Fibroblast of skin of abdomen (primary cell): Measurements from ENCODE around the gene TOX2.

ENCODE experiments used
- DNase-seq: peaks from one replicate; pipeline ENCODE4 v3.0.0-alpha.2; 2013

The TOX2 gene

DNA sequence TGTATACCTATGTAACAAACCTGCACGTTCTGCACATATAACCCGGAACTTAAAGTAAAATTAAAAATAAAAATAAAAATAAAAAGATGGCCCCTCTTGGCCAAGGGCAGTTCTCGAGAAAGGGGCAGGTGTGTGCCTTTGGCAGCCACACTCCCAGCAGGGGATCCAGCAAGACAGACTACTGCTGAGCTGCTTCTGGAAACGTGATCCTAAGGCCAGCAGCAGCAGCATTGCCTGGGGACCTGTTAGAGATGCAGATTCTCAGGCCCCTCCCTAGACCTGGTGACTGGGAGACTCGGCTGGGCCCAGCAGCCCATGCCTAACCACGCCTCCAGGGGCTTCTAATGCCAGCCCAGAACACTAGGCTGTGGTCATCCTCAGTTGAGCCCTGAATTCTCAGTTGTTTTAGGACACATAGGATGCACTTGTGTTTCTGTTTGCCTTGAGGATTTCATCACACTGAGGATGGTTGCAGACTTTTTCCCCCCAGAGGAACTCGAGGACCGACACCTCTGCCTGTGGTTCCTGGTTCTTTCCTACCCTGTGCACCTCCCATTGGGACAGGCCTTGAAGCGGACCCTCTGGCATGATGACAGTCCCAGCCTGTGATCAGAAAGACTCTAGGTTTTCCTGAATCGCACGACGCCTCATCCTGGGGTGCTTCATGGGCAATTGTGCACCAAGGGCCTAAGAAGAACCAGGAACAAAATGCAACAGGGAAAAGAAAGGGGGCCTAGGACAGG, 105.9 kb downstream of the TOX2 start:
- DNase-seq, result no peak

DNA sequence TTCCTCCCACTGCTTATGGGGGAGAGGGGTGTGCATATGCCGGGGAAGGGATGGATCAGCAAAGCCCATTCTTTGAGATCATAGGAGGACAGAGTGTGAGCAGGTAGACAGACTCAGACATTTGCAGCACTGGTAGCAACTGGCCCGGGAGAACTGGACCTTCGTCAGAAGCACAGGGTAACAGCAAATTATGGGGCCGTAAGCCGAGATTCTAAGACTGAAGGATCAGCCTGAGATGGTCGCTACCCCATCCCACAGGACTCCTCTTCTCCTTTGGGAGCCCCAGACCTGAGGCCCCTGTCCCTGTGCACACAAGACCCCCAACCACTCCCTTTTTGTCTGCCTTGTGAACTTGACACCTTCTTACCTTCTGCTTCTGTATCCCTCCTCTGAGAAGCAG, 106.5 kb downstream of the TOX2 start:
- no peak for DNase-seq

DNA sequence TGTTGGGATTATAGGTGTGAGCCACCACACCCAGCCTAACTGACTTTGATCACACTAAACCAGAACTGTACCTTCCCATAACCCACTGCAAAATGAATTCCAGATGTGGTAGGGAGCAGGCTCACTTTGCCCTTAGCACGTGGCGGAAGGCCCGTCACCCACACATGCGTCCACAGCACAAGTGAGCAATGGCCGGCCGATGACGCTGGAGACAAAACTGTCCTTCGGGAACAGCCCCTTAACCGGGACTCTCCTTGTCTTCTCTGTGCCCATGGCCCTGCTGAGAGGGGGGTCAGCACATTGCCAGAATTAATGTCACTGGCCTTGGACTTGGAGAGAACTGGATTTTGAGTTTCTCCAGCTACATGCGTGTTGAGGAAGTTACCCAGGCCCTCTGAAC, 107.2 kb downstream of the TOX2 start:
- no peak for DNase-seq

DNA sequence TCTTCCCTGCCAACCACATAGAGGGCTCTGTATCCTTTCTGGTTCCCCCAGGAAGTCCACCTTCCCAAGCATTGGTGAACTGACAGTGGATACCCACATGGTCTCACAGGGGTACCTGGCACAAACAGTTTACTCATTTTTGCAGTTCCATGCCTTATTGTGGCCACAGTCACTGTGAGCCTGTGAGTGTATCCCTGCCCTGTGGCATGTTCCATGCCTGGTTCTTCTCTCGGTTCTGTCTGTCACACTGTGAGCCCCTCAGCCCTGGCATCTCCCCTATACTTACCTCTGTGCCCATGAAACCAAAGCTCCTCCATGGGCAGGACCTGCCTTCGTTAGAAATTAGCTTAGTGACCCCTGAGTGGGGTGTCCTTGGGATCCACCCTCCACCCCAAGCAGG, 107.8 kb downstream of the TOX2 start:
- DNase-seq, result no peak

DNA sequence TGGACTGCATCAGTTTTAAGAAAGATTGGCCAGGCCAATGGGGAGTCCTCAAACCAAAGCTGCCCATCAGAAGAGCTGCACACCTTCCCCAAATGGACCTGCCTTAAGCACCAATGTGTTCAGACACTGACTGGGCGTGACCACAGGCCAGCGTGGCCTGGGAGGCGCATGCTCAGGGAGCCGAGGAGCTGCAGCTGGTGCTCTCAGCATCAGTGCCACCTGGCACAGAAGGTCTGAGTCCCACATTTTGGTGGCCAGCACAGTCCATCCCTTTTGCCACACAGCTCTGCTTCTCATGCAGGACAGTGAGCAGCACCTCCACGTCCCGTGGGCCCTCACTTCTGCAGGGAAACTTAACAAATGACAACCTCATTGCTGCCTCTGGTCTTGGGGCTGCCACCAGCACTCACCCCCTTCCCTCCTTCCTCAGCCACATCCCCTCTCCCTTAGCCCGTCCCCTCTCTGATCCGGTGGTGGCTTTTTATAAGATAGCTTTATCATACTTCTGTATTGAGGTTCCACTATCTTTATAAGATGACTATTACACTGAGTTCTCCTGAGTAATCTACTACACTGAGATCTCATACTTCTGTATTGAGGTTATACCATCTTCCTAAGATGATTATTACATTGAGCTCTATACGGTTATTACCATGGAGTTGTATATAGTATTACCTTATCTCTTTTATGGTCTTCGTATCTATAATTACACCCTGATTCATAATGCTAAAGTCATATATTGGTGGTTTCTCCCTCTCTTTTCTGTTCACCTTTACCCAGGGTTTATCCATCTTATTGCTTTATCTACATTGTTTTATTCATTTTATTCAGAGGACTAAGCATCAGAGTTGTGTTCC, 109.1 kb downstream of the TOX2 start:
- no peak for DNase-seq

DNA sequence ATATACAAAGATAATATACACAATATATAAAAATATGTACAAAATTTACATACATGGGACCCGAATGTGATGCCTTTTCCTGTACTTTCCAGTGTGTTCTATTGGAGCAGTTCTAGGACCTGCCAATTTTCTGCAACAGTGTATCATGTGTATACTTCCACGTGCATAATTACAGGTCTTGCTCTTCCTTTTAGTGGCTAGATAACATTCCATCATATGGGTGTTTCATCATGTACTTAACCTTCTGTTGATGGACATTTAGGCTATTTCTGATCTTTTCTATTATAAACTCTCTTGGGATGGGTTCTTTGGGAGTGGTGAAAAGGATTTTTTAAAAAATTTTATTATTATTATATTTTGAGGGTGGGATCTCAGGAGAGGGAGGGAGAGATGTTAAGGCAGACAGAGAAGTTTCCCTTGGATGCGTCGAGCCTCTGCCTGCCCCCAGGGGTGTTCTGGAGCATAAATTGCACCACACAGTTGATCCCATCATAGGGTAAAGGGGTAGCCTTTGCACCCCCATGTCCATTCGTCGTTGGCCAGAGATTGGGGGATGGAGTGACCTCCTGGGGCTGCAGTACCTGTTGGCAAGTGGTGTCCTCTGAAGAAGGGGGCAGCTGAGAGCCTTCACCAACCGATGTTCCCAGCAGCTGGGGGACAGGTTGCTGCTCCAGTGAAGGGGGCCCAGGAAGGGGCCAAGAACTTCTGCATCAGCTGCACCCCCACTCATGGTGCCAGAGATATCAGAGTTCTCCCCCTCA, 110.3 kb downstream of the TOX2 start:
- DNase-seq, result no peak

DNA sequence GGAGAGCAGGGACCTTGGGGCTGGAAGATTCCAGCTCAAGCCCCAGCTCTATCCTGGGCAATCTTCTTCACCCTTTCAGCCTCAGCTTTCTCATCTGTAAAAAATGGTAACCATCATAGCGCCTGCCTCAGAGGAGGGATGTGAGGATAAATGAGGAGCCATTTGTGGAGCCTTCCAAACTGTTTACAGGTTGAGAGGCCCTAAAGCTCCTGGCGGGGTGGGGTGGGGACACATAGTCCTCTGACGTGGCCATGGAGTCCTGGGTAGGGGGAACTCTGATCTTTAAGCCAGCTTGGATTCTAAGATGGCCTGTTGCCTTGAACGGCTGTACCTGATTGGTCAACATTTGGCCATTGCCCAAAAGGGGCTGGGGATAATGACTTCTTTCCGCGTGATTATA, 111.1 kb downstream of the TOX2 start:
- DNase-seq, result no peak

DNA sequence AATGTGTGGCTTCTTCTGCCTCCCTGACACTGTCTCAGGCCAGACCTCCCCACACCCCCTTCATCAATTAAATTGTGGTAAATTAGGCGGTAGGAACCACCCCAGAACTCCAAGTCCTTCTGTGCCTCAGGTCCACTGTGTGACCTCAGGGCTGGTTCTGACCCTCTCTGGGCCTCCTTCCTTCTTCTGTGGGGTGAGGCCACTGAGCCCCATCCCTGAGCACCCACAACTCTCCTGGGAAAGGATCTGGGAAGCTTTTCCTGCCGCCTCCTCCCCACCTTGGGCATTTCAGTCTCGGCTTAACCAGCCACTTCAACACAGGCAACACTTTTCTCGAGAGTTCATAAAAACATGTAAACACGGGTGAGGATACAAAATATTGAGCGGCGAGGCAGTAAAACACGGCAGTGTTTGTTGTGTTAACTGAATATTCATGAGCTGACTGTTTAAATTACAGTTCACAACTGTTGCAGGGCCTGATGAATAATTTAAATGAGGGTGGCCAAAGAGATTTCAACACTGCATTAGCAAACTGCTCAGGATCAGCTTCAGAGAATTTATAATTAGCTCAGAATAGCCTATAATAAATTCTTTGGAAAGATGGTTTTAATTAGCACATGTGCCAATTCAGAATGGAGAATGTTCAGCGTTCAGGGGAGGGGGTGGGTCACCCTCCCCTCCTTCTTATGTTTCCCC, 112.1 kb downstream of the TOX2 start:
- peak; percentile 78 for DNase-seq

DNA sequence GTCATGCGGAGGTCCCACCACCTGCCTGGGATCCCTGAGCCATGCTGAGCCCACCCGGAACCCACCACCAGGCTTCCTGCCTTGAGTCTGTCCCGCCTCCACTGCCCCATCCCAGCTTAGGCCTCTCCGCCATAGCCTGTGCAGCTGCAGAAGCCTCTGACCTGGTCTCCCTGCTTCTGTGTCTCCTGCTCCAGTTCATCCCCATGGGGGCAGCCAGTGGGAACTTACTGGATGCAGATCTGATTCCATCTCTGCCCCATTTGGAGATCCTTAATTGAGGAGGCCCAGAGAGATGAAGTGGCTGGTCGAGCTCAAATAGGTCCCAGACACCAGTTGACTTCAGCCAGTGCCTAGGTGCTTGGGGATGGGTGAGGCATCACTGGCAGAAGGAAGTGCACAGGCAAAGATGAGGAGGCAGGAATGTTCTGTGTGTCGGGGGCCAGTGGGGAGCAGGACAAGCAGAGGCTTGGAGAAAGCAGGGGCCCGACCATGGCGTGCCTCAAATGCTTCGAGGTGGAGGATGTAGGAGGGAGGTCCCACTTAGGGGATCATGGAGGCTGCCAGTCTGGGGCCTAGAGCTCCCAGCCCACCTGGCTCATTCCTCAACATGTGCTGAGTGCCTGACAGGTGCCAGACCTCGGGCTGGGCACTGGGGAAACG, 112.8 kb downstream of the TOX2 start:
- DNase-seq, result no peak

DNA sequence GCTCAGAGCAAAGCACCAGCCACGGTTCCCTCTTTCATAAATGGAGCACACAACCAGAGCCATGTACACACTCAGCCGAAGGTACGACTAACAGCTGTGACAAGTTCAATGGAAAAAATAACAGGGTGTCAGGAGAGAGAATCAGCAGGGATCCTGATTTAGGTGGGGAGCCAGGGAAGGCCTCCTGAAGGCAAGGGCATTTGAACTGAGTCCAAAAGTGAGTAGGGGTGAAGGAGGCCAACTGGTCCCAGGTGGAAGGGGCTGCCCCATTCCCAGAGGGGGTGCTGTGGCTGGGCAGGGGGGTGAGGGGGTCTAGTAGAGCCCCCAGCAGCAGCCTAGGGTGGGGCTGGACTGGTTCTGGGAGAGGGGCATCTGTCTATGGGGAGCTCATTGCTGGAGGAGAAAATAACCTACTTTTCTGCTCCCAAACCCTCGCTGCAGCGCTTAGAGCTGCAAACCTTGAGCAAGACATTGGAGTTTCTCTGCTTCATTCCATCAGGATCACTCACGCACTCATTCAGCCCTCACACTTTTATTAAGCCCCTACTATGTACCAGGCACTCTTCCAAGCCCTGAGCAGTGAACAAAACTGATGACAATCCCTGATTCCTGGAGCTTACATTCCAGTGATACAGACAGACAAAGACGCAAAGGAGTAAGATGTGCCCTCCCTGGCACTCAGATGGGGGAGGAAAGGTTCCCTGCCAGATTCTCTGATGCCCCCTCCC, 113.5 kb downstream of the TOX2 start:
- DNase-seq, result peak; percentile 63

DNA sequence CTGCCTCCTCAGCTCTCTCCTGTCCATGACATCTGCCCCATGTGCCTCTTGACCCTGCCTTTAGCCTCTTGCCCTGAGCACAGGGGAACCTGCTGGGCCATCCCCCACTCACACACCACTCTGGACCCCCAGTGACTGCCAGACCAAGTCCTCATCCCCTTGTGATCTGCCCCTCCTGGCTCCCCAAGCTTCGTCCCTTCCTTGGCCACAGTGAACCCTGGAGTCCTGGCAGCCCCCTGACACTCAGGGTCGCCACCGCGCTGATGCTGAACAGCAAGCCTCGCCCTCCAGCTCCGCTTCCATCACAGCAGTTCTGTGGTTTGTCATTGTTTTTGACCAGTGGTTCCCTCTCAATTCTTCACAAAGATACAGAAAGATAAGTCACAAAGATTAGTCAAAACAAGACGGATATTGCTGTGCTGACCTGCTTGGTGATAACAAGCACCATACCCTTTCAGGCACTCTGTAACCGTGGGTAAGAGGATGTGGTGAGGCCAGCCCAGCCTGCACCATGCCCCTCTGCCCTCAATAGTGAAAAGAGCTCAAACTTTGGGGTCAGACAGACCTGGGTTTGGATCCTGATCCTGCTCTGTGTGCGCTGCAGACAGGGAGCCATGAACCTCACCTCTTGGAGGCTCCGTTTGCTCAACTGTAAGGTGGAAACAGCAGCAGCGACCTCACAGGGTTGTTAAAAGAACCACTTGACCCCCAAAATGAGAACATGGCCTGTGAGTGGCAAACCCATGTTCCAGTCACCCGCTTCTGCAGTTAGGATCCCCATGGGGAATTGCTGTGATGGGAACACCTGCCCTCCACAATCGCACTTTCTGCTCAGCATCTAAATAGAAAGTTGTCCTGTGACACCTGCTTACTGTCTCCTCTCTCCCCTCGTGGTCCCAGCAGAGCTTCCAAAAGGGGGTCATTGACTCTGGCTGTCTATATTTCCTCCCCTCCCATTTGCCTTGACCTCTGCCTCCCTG, 114.5 kb downstream of the TOX2 start:
- no peak for DNase-seq

DNA sequence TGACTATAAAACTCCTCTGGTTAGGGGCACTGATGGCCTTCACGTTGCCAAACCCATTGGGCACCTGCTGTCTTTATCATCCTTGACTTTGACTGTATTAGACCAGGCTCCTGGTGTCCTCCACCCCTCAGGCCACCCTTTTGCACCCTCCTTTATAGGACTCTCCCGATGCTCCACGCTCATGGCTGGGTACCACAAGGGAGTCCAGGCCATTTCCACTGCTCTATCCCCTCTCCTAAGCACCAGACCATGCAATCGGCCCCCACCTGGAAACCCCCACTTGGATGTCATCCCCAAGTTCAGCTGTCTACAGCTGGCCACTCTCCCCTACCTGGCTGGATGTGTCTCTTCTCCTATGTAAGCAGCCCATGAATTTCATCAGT, 115.2 kb downstream of the TOX2 start:
- DNase-seq, result no peak

DNA sequence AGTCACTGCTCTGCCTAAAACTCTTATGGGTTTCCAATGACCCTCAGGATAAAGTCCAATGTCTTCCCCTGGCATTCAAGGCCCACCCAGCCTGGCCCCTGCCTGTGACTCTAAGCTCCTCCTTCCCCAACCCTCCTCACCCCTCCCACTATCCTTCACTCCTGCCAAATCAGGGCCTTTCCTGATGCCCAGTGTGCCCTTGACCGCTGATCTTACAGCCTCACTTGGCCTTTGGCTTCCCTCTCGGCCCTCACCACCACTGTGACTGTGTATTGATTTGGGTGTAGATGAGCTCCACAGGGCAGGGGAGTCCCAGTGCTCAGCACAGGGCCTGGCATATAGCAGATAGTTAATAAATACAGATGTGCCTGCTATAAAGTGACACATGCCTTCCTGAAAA, 115.7 kb downstream of the TOX2 start:
- no peak for DNase-seq

DNA sequence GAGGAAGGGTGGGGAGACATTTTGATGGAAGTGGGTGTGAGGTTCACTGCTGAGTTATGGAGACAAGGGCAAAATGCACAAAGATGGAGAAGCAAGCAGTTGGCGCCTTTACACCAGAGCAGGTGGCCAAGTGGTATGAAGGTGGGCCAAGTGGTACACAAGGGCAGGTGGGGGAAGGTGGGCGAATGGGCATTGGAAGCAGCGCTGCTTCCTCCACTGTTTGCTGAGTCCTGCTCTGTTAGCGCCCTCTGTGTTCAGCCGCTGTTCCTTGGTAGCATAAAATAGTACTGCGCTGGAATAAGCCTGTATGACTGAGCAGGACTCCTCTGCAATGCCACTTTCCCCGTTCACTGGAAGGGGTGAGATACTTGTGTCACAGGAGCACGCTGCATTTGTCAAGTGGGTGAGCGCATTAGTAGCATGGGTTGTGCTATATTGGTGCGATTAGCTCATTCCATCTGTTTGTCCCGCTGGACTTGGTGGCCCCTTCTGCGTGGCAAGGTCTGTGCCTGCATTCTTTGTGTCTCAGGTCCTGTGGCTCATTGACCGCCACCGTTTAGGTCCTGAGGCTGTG, 116.4 kb downstream of the TOX2 start:
- DNase-seq, result no peak

DNA sequence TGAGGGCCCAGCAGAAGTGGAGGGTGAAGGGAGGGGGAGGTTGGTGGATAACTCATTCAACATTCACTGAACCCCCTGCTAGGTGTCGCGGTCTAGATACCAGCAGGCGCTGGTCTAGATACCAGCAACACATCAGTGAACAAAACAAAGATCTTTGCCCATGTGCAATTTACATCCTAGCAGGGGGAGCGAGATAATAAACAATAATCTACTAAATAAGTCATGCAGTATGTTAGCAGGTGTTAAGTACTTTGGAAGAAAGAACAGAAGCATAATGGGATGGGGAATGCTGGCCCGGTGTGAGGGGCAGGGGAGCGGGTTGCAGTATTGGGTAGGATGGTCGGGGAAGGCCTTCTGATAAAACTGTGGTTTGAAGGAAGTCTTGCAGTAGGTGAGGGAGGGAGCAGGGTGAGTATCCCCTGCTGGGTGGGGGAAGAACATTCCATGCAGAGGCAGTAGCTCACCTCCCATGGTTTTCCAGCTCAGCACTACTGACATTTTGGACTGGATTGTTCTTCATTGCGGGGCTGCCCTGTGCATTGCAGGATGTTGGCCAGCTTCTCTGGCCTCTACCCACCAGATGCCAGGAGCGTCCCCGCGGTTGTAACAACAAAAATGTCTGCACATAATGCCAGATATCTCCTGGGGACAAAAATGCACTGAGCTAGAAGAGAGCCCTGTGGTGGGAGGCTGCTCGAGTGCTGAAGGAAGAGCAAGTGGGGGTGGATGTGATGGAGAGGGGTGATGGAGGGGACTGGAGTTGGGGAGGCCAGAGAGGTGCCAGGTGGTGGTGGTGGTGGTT, 117.3 kb downstream of the TOX2 start:
- no peak for DNase-seq

DNA sequence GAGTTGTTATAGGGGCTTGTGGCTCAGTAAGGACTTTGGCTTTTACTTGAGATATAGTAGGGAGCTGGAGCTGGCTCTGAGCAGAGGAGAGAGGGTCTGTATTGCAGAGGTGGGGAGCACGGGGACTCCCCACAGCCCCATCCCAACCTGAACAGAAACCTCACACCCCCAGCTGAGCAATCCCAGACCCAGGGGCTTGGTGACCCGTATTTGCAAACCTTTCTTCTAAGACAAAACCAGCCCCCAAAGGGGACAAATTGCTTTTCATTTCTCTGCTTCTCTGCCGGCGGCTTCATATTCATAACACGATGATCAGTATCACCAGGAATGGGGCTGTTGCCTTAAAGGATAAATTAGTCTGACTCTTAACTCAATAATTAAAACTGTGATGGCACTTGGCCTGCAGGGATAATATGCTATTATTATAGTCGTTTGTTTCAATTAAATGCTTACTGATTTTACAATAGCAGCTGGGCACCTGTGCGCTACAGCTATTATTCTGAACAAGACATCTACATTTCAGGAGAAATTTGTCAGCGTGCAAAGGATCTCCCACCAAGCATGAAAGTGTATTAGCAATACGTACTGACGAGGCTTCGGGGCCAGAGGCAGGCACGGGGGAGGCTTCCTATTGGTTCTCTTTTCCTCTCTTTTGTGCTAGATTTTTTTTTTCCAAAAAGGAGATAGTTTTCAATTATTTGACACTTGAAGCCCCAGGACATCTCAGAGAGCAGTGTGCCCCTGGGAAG, 118.1 kb downstream of the TOX2 start:
- DNase-seq, result no peak

DNA sequence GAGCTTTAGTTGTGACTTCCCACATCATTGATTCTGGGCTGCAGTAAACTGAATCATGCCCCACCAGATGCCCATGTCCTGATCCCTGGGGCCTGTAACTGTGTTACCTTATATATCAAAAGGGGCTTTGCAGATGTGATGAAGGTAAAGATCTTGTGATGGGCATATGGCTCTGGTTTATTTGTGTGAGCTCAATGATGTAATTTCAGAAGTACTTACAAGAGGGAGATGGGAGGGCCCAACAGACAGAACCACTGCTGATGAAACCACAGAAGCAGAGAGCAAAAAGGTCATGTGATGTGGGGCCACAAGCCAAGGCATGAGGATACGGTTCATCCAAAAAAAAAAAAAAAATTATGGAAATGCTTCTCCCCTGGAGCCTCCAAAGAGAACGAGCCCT, 118.7 kb downstream of the TOX2 start:
- peak; percentile 57 for DNase-seq

DNA sequence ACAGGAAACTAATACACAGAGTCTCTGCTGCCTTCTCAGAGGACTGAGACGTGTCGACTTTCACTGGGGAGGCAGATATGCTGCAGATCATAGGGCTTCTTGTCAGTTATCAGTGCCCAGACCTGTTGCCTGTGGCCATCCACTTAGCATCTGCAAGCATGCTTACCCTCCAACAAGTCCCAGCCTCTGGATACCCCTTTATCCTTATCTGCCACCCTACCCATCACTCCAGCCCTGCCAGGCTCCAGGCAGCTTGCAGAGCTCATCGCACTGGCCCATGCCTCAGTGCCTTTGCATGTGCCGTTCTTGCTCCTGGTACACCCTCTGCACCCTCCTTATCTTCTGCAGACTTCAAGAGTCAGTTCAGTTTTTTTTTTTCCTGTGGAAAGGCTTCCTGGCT, 119.2 kb downstream of the TOX2 start:
- DNase-seq, result no peak
